ENCODE measurements around the gene DHRS13.

Gene DHRS13

GRCh38 chr17:28901866-28902818, 737 bp downstream of the DHRS13 start:
- DNase-seq: peak; percentile 11 to 40

GRCh38 chr17:28900986-28901726, 1.7 kb downstream of the DHRS13 start:
- no peak for DNase-seq

- no peak for DNase-seq
Observed at GRCh38 chr17:28899212-28899815, 3.6 kb downstream of the DHRS13 start.

GRCh38 chr17:28898527-28898955, 4.3 kb downstream of the DHRS13 start:
- no peak for DNase-seq

- DNase-seq: no peak
Observed at GRCh38 chr17:28897769-28898526, 4.9 kb downstream of the DHRS13 start.

GRCh38 chr17:28896884-28897768, 5.8 kb downstream of the DHRS13 start, which contains the start of gene FLOT2:
FLOT2 (minus strand) TSS chr17:28897733; CDS start chr17:28897574, 159 bp downstream.
- DNase-seq: peak in 1 of 2 experiments; percentile 48

- no peak for DNase-seq
Observed at GRCh38 chr17:28896491-28896883, 6.4 kb downstream of the DHRS13 start.

- no peak for DNase-seq
Observed at GRCh38 chr17:28895794-28896447, 7.0 kb downstream of the DHRS13 start.

GRCh38 chr17:28893248-28894183, 9.4 kb downstream of the DHRS13 start:
- peak; percentile 14 to 16 for DNase-seq

GRCh38 chr17:28892024-28892423, 10.9 kb downstream of the DHRS13 start:
- DNase-seq: no peak

- no peak for DNase-seq
Observed at GRCh38 chr17:28891201-28891600, 11.7 kb downstream of the DHRS13 start.

- no peak for DNase-seq
Observed at GRCh38 chr17:28889996-28890395, 12.9 kb downstream of the DHRS13 start.

- no peak for DNase-seq
Observed at GRCh38 chr17:28888832-28889231, 14.0 kb downstream of the DHRS13 start.

GRCh38 chr17:28887871-28888471, 14.9 kb downstream of the DHRS13 start:
- no peak for DNase-seq

- no peak for DNase-seq
Observed at GRCh38 chr17:28885951-28886350, 16.9 kb downstream of the DHRS13 start.

GRCh38 chr17:28885363-28885762, 17.5 kb downstream of the DHRS13 start:
- DNase-seq: no peak

GRCh38 chr17:28883967-28884702, 18.7 kb downstream of the DHRS13 start:
- DNase-seq: no peak

GRCh38 chr17:28882154-28882895, 20.6 kb downstream of the DHRS13 start:
- DNase-seq: no peak

Measured in Kasumi-1 (cell line).